ENCODE measurements around the gene THSD7A. TPM values are rescaled to one million over a fixed set of nuclear protein-coding genes. Genes with fewer than 3 reads are reported as not detected.

Gene THSD7A
- total RNA-seq, 1 experiment from 2014 or later: 0.68 TPM

DNA sequence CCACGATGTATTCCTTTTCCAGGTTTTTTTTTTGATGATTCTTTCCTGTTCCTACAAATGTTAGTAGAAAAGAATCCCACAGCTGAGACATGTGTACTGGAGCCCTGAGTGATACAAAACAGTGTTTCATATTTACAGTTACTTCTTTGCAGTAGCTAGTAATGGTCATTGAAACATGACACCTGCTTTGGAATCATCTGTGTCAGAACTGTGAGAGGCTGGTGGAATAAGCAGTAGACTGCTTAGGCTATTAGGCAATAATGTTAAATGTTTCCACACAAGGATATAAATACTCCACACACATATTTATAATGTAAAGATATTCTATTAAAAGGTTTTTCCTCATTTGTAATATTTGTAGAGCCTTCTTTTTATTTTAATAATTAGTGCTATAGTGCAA lies 394.0 kb downstream of the THSD7A start (continued):
- TF ChIP-seq, protein P1, sequence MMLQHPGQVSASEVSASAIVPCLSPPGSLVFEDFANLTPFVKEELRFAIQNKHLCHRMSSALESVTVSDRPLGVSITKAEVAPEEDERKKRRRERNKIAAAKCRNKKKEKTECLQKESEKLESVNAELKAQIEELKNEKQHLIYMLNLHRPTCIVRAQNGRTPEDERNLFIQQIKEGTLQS (CRISPR knock-in tag; conservative IDR thresholded peaks at IDR 0.05): no peak

DNA sequence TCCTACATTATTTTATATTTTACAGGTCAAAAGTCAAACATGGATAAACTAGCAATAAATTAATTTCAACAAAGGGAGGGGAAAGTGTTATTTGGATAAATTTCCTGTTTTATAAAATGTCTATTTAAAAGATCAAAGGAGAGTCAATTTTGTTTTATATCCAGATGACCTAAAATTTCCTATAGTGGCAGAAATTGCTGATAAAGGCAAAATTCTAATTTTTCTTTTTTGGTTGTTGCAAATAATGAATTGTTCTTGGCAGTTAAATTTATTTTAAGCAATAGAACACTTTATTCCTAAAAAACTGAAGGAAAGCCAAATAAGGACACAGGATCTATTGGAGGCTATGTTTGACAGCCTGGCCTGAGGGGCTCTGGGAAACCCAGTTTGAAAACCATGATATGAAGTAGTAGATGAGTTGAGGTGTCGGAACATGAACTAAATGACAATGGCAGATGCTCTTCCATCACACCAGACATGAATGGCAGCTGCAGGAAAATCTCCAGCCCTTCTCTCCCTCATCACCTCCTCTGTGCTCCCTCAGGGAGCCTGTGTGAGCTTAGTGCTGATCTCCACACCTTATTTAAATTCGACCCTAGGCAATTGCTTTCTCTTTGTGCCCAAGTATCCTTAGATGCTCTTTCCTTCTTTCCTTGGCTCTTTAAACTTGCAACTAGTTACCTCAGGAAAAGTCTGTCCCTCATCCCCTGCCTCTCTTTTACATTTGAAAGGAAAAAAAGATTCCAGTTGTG lies 395.0 kb downstream of the THSD7A start:
- H3K27me3 Mint-ChIP-seq (ENCODE audit: low read depth): no peaks in the 10 kb centered on the region; the same call in 1 of the 2 replicates
- ChIA-PET CTCF (no interaction called here), POLR2A (no interaction called here)
- H3K4me1 Mint-ChIP-seq: peaks cover 17% of the 10 kb centered on the region
- TF ChIP-seq ZNF263 (CRISPR knock-in tag; IDR thresholded peaks at IDR 0.05; ENCODE audit: low read depth) (peak; percentile 58; the same call in 1 of the 2 replicates), ETV6 (CRISPR knock-in tag; IDR thresholded peaks at IDR 0.05) (no peak)
- TF ChIP-seq, protein P2, sequence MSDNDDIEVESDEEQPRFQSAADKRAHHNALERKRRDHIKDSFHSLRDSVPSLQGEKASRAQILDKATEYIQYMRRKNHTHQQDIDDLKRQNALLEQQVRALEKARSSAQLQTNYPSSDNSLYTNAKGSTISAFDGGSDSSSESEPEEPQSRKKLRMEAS (CRISPR knock-in tag; IDR thresholded peaks at IDR 0.05): no peak
- ATAC-seq: peak; percentile 95
- H3K9me3 Mint-ChIP-seq: peaks cover 26% of the 10 kb centered on the region
- DNase-seq (ENCODE audit: low spot score): no peak
- peaks cover 14% of the 10 kb centered on the region for H3K36me3 Mint-ChIP-seq
- H3K27ac Mint-ChIP-seq: peak overlapping the region; percentile 83
- no peak overlapping the region for H3K4me3 Mint-ChIP-seq

DNA sequence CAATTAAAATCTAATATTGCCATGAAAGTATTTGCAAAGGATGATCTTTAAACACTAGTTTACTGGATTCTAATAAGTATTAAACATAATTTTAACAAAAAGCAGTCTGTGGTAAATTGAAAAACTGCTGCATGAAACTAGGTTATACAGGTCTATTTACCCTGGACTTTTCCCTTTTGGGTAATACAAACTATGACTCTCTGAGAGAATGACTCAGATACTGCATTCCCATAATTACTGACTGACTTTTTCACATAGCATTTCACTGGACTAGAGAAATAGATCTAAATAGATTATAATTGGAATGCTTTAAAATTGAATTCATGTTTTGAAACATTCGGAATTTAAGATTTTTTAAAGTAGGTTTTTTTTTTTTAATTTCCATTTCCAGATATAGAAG lies 395.7 kb downstream of the THSD7A start:
- peaks cover 17% of the 10 kb centered on the region for H3K4me1 Mint-ChIP-seq
- POLR2A ChIA-PET: no interaction called here
- TF ChIP-seq HMGA2 (CRISPR knock-in tag; IDR thresholded peaks at IDR 0.05) (no peak), TCF7 (CRISPR knock-in tag; IDR thresholded peaks at IDR 0.05; ENCODE audit: low read depth) (no peak), FOXJ3 (CRISPR knock-in tag; IDR thresholded peaks at IDR 0.05; ENCODE audit: borderline replicate concordance) (no peak), KAT7 (CRISPR knock-in tag; IDR thresholded peaks at IDR 0.05; ENCODE audit: borderline replicate concordance) (no peak), OVOL2 (CRISPR knock-in tag; IDR thresholded peaks at IDR 0.05; ENCODE audit: borderline replicate concordance) (no peak), ZNF232 (CRISPR knock-in tag; IDR thresholded peaks at IDR 0.05) (no peak), ZNF263 (CRISPR knock-in tag; IDR thresholded peaks at IDR 0.05; ENCODE audit: low read depth) (no peak), JAZF1 (CRISPR knock-in tag; IDR thresholded peaks at IDR 0.05) (no peak), RORB (CRISPR knock-in tag; IDR thresholded peaks at IDR 0.05) (no peak), SMAD3 (CRISPR knock-in tag; IDR thresholded peaks at IDR 0.05; ENCODE audit: borderline replicate concordance) (no peak), ZNF671 (CRISPR knock-in tag; IDR thresholded peaks at IDR 0.05) (no peak)
- TF ChIP-seq, protein P3, sequence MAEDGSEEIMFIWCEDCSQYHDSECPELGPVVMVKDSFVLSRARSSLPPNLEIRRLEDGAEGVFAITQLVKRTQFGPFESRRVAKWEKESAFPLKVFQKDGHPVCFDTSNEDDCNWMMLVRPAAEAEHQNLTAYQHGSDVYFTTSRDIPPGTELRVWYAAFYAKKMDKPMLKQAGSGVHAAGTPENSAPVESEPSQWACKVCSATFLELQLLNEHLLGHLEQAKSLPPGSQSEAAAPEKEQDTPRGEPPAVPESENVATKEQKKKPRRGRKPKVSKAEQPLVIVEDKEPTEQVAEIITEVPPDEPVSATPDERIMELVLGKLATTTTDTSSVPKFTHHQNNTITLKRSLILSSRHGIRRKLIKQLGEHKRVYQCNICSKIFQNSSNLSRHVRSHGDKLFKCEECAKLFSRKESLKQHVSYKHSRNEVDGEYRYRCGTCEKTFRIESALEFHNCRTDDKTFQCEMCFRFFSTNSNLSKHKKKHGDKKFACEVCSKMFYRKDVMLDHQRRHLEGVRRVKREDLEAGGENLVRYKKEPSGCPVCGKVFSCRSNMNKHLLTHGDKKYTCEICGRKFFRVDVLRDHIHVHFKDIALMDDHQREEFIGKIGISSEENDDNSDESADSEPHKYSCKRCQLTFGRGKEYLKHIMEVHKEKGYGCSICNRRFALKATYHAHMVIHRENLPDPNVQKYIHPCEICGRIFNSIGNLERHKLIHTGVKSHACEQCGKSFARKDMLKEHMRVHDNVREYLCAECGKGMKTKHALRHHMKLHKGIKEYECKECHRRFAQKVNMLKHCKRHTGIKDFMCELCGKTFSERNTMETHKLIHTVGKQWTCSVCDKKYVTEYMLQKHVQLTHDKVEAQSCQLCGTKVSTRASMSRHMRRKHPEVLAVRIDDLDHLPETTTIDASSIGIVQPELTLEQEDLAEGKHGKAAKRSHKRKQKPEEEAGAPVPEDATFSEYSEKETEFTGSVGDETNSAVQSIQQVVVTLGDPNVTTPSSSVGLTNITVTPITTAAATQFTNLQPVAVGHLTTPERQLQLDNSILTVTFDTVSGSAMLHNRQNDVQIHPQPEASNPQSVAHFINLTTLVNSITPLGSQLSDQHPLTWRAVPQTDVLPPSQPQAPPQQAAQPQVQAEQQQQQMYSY (CRISPR knock-in tag; IDR thresholded peaks at IDR 0.05): no peak
- TF ChIP-seq, protein P4, sequence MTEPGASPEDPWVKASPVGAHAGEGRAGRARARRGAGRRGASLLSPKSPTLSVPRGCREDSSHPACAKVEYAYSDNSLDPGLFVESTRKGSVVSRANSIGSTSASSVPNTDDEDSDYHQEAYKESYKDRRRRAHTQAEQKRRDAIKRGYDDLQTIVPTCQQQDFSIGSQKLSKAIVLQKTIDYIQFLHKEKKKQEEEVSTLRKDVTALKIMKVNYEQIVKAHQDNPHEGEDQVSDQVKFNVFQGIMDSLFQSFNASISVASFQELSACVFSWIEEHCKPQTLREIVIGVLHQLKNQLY (CRISPR knock-in tag; IDR thresholded peaks at IDR 0.05): no peak
- TF ChIP-seq, protein P5, sequence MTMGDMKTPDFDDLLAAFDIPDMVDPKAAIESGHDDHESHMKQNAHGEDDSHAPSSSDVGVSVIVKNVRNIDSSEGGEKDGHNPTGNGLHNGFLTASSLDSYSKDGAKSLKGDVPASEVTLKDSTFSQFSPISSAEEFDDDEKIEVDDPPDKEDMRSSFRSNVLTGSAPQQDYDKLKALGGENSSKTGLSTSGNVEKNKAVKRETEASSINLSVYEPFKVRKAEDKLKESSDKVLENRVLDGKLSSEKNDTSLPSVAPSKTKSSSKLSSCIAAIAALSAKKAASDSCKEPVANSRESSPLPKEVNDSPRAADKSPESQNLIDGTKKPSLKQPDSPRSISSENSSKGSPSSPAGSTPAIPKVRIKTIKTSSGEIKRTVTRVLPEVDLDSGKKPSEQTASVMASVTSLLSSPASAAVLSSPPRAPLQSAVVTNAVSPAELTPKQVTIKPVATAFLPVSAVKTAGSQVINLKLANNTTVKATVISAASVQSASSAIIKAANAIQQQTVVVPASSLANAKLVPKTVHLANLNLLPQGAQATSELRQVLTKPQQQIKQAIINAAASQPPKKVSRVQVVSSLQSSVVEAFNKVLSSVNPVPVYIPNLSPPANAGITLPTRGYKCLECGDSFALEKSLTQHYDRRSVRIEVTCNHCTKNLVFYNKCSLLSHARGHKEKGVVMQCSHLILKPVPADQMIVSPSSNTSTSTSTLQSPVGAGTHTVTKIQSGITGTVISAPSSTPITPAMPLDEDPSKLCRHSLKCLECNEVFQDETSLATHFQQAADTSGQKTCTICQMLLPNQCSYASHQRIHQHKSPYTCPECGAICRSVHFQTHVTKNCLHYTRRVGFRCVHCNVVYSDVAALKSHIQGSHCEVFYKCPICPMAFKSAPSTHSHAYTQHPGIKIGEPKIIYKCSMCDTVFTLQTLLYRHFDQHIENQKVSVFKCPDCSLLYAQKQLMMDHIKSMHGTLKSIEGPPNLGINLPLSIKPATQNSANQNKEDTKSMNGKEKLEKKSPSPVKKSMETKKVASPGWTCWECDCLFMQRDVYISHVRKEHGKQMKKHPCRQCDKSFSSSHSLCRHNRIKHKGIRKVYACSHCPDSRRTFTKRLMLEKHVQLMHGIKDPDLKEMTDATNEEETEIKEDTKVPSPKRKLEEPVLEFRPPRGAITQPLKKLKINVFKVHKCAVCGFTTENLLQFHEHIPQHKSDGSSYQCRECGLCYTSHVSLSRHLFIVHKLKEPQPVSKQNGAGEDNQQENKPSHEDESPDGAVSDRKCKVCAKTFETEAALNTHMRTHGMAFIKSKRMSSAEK (CRISPR knock-in tag; IDR thresholded peaks at IDR 0.05; ENCODE audit: borderline replicate concordance): no peak
- TF ChIP-seq, protein P6, sequence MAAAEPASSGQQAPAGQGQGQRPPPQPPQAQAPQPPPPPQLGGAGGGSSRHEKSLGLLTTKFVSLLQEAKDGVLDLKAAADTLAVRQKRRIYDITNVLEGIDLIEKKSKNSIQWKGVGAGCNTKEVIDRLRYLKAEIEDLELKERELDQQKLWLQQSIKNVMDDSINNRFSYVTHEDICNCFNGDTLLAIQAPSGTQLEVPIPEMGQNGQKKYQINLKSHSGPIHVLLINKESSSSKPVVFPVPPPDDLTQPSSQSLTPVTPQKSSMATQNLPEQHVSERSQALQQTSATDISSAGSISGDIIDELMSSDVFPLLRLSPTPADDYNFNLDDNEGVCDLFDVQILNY (CRISPR knock-in tag; IDR thresholded peaks at IDR 0.05): no peak
- TF ChIP-seq, protein P2 (CRISPR knock-in tag; IDR thresholded peaks at IDR 0.05): no peak
- TF ChIP-seq, protein P7, sequence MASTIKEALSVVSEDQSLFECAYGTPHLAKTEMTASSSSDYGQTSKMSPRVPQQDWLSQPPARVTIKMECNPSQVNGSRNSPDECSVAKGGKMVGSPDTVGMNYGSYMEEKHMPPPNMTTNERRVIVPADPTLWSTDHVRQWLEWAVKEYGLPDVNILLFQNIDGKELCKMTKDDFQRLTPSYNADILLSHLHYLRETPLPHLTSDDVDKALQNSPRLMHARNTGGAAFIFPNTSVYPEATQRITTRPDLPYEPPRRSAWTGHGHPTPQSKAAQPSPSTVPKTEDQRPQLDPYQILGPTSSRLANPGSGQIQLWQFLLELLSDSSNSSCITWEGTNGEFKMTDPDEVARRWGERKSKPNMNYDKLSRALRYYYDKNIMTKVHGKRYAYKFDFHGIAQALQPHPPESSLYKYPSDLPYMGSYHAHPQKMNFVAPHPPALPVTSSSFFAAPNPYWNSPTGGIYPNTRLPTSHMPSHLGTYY (CRISPR knock-in tag; IDR thresholded peaks at IDR 0.05): no peak

More for the DNA sequence above, 395.7 kb downstream of the THSD7A start:
- no peak overlapping the region for H3K27ac Mint-ChIP-seq
- H3K36me3 Mint-ChIP-seq: peaks cover 14% of the 10 kb centered on the region
- no peak overlapping the region for H3K4me3 Mint-ChIP-seq
- DNase-seq (ENCODE audit: low spot score) (no peak), ATAC-seq (no peak)
- no peaks in the 10 kb centered on the region; the same call in 1 of the 2 replicates for H3K27me3 Mint-ChIP-seq (ENCODE audit: low read depth)
- CTCF ChIA-PET: no interaction called here
- peaks cover 26% of the 10 kb centered on the region for H3K9me3 Mint-ChIP-seq
